A549 (cell line): ENCODE data around the gene CCDC57. TPM values are rescaled to one million over a fixed set of nuclear protein-coding genes. Genes with fewer than 3 reads are reported as not detected.

Experiments used
- ATAC-seq, 2 experiments: fragments of 200-7000 bp in 1 of 2; fragments of >200 bp in 1 of 2; cut with Nextera tagmentation in 1 of 2; cut with Tn5 transposase in 1 of 2; 3 replicates each; pipeline versions ENCODE4 v1.8.0 to v1.9.1; 2018 to 2020; ENCODE audit warnings: mild to moderate bottlenecking in 1 of 2, moderate library complexity in 1 of 2
- CTCF ChIA-PET: fragments of 300-600 bp; sonication (Branson Sonifier 250); formaldehyde crosslinking; extraction: SDS; loops from one replicate; lab custom pipeline; 2021; ENCODE audit warnings: antibody characterized with exemption, inconsistent platforms; lab: Yijun Ruan, JAX
- POLR2A ChIA-PET: fragments of 350-600 bp; formaldehyde crosslinking; extraction: SDS; loops from one replicate; lab custom pipeline; 2021; ENCODE audit warnings: antibody characterized with exemption, inconsistent platforms; lab: Yijun Ruan, JAX
- DNase-seq, 2 experiments: peaks; one replicate each; pipeline versions ENCODE4 v3.0.0 to v3.0.0-alpha.2; 2011 to 2016; ENCODE audit warnings: low read depth in 1 of 2, low spot score in 1 of 2
- FAIRE-seq: peaks from 2 replicates; lab custom pipeline; 2011; peaks lifted over from hg19 to GRCh38; lab: Jason Lieb, UNC
- H3K27ac ChIP-seq, 2 experiments: fragments of >200 bp; sonication (Bioruptor Twin); formaldehyde crosslinking; 3 replicates each; pipeline ENCODE4 v1.5.1; 2016 to 2017
- H3K4me1 ChIP-seq: fragments of >200 bp; sonication (Bioruptor Twin); formaldehyde crosslinking; 3 replicates; pipeline ENCODE4 v1.6.1; 2016
- H3K4me2 ChIP-seq: fragments of >200 bp; sonication (Bioruptor Twin); formaldehyde crosslinking; 3 replicates; pipeline ENCODE4 v1.6.1; 2016
- H3K4me3 ChIP-seq: fragments of >200 bp; sonication (Bioruptor Twin); formaldehyde crosslinking; 3 replicates; pipeline ENCODE4 v1.5.1; 2016
- H3K9me3 ChIP-seq: fragments of >200 bp; sonication (Bioruptor Twin); formaldehyde crosslinking; 3 replicates; pipeline ENCODE4 v1.6.1; 2016
- BCL3 ChIP-seq: fragments of >200 bp; sonication (Bioruptor Twin); formaldehyde crosslinking; IDR thresholded peaks from 3 replicates; pipeline ENCODE4 v1.6.1; 2016
- BHLHE40 ChIP-seq: IDR thresholded peaks from 2 replicates; pipeline ENCODE4 v1.6.1; 2012; ENCODE audit warnings: low read depth, low read length, inconsistent platforms
- CBX2 ChIP-seq: fragments of 200-600 bp; sonication (generic); IDR thresholded peaks from 2 replicates; pipeline ENCODE4 v1.6.1; 2016; ENCODE audit warnings: low read depth, mild to moderate bottlenecking, borderline replicate concordance
- CEBPB ChIP-seq, 2 experiments: fragments of >200 bp in 1 of 2; sonication (Bioruptor Twin) in 1 of 2; formaldehyde crosslinking in 1 of 2; IDR thresholded peaks; 2 replicates each; pipeline ENCODE4 v1.6.1; 2012 to 2016
- CHD2 ChIP-seq: fragments of 150-350 bp; IDR thresholded peaks from 2 replicates; pipeline ENCODE4 v1.6.1; 2014; ENCODE audit warnings: low read length; ENCODE audit not compliant: partially characterized antibody
- CHD4 ChIP-seq: fragments of 200-600 bp; sonication (generic); IDR thresholded peaks from 2 replicates; pipeline ENCODE4 v1.6.1; 2016; ENCODE audit warnings: antibody characterized with exemption, mild to moderate bottlenecking, borderline replicate concordance
- CTCF ChIP-seq: fragments of >200 bp; sonication (Bioruptor Twin); formaldehyde crosslinking; IDR thresholded peaks from 3 replicates; pipeline ENCODE4 v1.5.1; 2016
- EHMT2 ChIP-seq: fragments of 200-600 bp; sonication (generic); IDR thresholded peaks from 2 replicates; pipeline ENCODE4 v1.6.1; 2016; ENCODE audit warnings: antibody characterized with exemption, low read depth, mild to moderate bottlenecking, moderate library complexity
- EP300 ChIP-seq, 2 experiments: fragments of >200 bp; sonication (Bioruptor Twin); formaldehyde crosslinking; IDR thresholded peaks; 2 replicates in 1 of 2; 3 replicates in 1 of 2; pipeline ENCODE4 v1.6.1; 2016 to 2017
- FOSB ChIP-seq: fragments of 250-450 bp; sonication (Bioruptor Pico); IDR thresholded peaks from 2 replicates; pipeline ENCODE4 v1.5.0; 2020; ENCODE audit warnings: mild to moderate bottlenecking, moderate library complexity
- FOSL2 ChIP-seq, 2 experiments: fragments of 450-650 bp in 1 of 2; fragments of >200 bp in 1 of 2; sonication (Bioruptor Twin) in 1 of 2; formaldehyde crosslinking; IDR thresholded peaks; 2 replicates each; pipeline versions ENCODE4 v1.5.0 to v1.6.1; 2016 to 2020; ENCODE audit warnings: mild to moderate bottlenecking in 1 of 2, moderate library complexity in 1 of 2
- HMGXB4 ChIP-seq: fragments of 250-450 bp; sonication (Bioruptor Pico); IDR thresholded peaks from 2 replicates; pipeline ENCODE4 v1.5.0; 2021; ENCODE audit warnings: mild to moderate bottlenecking, moderate library complexity, borderline replicate concordance
- KDM1A ChIP-seq: fragments of 200-600 bp; sonication (generic); IDR thresholded peaks from 2 replicates; pipeline ENCODE4 v1.6.1; 2016; ENCODE audit warnings: low read depth, mild to moderate bottlenecking
- MAX ChIP-seq: IDR thresholded peaks from 2 replicates; pipeline ENCODE4 v1.6.1; 2012
- NFE2L2 ChIP-seq: fragments of 150-350 bp; conservative IDR thresholded peaks from 2 replicates; pipeline ENCODE4 v1.6.1; 2014; ENCODE audit warnings: low read length
- NR3C1 ChIP-seq: fragments of >200 bp; sonication (Bioruptor Twin); formaldehyde crosslinking; IDR thresholded peaks from 3 replicates; pipeline ENCODE4 v1.6.1; 2017
- PHF8 ChIP-seq: fragments of 200-600 bp; sonication (generic); IDR thresholded peaks from 2 replicates; pipeline ENCODE4 v1.6.1; 2016; ENCODE audit warnings: low read depth, mild to moderate bottlenecking, antibody characterized with exemption, moderate library complexity, borderline replicate concordance
- POLR2A ChIP-seq: IDR thresholded peaks from 2 replicates; pipeline ENCODE4 v1.6.1; 2012; ENCODE audit warnings: mild to moderate bottlenecking, low read length
- POLR2AphosphoS2 ChIP-seq: conservative IDR thresholded peaks from 2 replicates; pipeline ENCODE4 v1.6.1; 2012; ENCODE audit warnings: low read length, improper control_type of control experiment, inconsistent platforms
- RFX5 ChIP-seq: fragments of 450-650 bp; IDR thresholded peaks from 2 replicates; pipeline ENCODE4 v1.7.1; 2014; ENCODE audit warnings: antibody characterized with exemption, mild to moderate bottlenecking, moderate library complexity
- RNF2 ChIP-seq: fragments of 200-600 bp; sonication (generic); IDR thresholded peaks from 2 replicates; pipeline ENCODE4 v1.6.1; 2016; ENCODE audit warnings: low read depth, mild to moderate bottlenecking, antibody characterized with exemption, moderate library complexity, borderline replicate concordance
- USF2 ChIP-seq: fragments of 450-650 bp; IDR thresholded peaks from 2 replicates; pipeline ENCODE4 v1.6.1; 2014; ENCODE audit warnings: antibody characterized with exemption
- ZC3H11A ChIP-seq: fragments of 450-650 bp; IDR thresholded peaks from 2 replicates; pipeline ENCODE4 v1.6.1; 2014; ENCODE audit warnings: antibody characterized with exemption, mild to moderate bottlenecking
- ZSCAN20 ChIP-seq: fragments of 250-450 bp; sonication (Bioruptor Pico); IDR thresholded peaks from 2 replicates; pipeline ENCODE4 v1.8.0; 2022; ENCODE audit warnings: mild to moderate bottlenecking, moderate library complexity
- WGBS: methylation state at CpG from one replicate; pipeline ENCODE4 v1.1.6; 2017; ENCODE audit errors: missing lambda C conversion rate; 5-methylcytosine and 5-hydroxymethylcytosine counted together
- polyA plus RNA-seq, 4 experiments: library from polyadenylated mRNA; depleted of rRNA in 3 of 4; stranded (reverse); fragments of >200 nt; fragmentation: RNase III in 1 of 4; extraction: RNeasy Plus Mini Kit Qiagen cat#74134 plus additional on column Dnase treatment in 1 of 4; gene quantifications; 2 replicates in 3 of 4; 3 replicates in 1 of 4; pipeline ENCODE4 v1.2.3, GENCODE V29; 2011 to 2017

Gene CCDC57
- polyA plus RNA-seq, 2 of the 4 experiments (the other 2 are of a cell fraction): 18.2 to 18.5 TPM

GRCh38 chr17:82092628-82092994 lies 120.0 kb downstream of the CCDC57 start:
- no peak overlapping the region for H3K4me2 ChIP-seq
- no peak overlapping the region for H3K4me3 ChIP-seq
- no peak for DNase-seq
- no peak for TF ChIP-seq NR3C1
- TF ChIP-seq USF2: no peak
- TF ChIP-seq FOSL2 (IDR thresholded peaks at IDR 0.05): no peak
- no peak for TF ChIP-seq FOSL2 (CRISPR knock-in tag; IDR thresholded peaks at IDR 0.05)
- no peak for TF ChIP-seq ZSCAN20 (CRISPR knock-in tag)
- TF ChIP-seq CHD2: no peak
- no peak for TF ChIP-seq KDM1A
- TF ChIP-seq EHMT2: no peak
- no peak for TF ChIP-seq POLR2AphosphoS2
- TF ChIP-seq POLR2A: no peak
- no peak for TF ChIP-seq RFX5
- TF ChIP-seq ZC3H11A: no peak
- no peak for TF ChIP-seq BHLHE40
- ChIA-PET CTCF (interaction anchor here (0.8 to 3.0 kb wide), 4 partner anchors 16 to 133 kb away, joined by 3 to 16 read pairs (median 4); partner anchors contain the start of gene RAC3), POLR2A (interaction anchor here (0.7 kb wide), 1 partner anchor 11 kb away, joined by 7 read pairs; no protein-coding TSS in a partner anchor)
- peaks cover 18% of the 10 kb centered on the region for H3K4me1 ChIP-seq
- 90% methylated on average over 6 of the region's 20 CpGs for WGBS
- no peak overlapping the region for H3K27ac ChIP-seq
- H3K9me3 ChIP-seq: no peaks in the 10 kb centered on the region
- ATAC-seq: no peak
- FAIRE-seq: no peak

GRCh38 chr17:82092094-82092586 lies 120.5 kb downstream of the CCDC57 start:
- no peak for DNase-seq
- TF ChIP-seq EHMT2 (no peak), EP300 (IDR thresholded peaks at IDR 0.05) (no peak), CTCF (no peak), ZC3H11A (no peak), RNF2 (no peak), CHD4 (no peak), CBX2 (no peak), BCL3 (no peak)
- TF ChIP-seq, all 56 proteins: peak for 0
- ChIA-PET POLR2A (no interaction called here), CTCF (interaction anchor here (0.8 to 3.0 kb wide), 4 partner anchors 15 to 133 kb away, joined by 4 to 16 read pairs (median 4); partner anchors contain the start of gene RAC3)
- peaks cover 18% of the 10 kb centered on the region for H3K4me1 ChIP-seq
- ATAC-seq: no peak
- H3K4me2 ChIP-seq: no peak overlapping the region
- no peak for FAIRE-seq
- 95% methylated on average over 13 of the region's 23 CpGs for WGBS
- H3K27ac ChIP-seq: no peak overlapping the region
- H3K9me3 ChIP-seq: no peaks in the 10 kb centered on the region
- H3K4me3 ChIP-seq: no peak overlapping the region

GRCh38 chr17:82091264-82092066 lies 121.2 kb downstream of the CCDC57 start:
- Histone ChIP-seq H3K4me1 (peaks cover 14% of the 10 kb centered on the region), H3K4me3 (no peak overlapping the region), H3K4me2 (no peak overlapping the region), H3K9me3 (no peaks in the 10 kb centered on the region)
- POLR2A ChIA-PET: no interaction called here
- ATAC-seq (no peak), FAIRE-seq (no peak)
- WGBS: 95% methylated on average over 16 of the region's 37 CpGs
- CTCF ChIA-PET: interaction anchor here (1.2 to 3.0 kb wide), 3 partner anchors 61 to 132 kb away, joined by 4 to 16 read pairs (median 4); partner anchors contain the start of gene RAC3
- TF ChIP-seq CEBPB (IDR thresholded peaks at IDR 0.05) (no peak), RNF2 (no peak), NFE2L2 (no peak), MAX (no peak), HMGXB4 (CRISPR knock-in tag) (no peak), CHD2 (no peak), FOSB (no peak), CHD4 (no peak), PHF8 (no peak), EHMT2 (no peak), KDM1A (no peak)
- TF ChIP-seq, all 56 proteins: peak for 0
- no peak for DNase-seq
- no peak overlapping the region for H3K27ac ChIP-seq
